Measurements from ENCODE around the gene ATP5PO.

ATP5PO gene

GRCh38 chr21:33899199-33899598 lies 16.4 kb downstream of the ATP5PO start:
- no peak for DNase-seq (ENCODE audit: low spot score)

GRCh38 chr21:33898586-33898985 lies 17.0 kb downstream of the ATP5PO start:
- no peak for DNase-seq (ENCODE audit: low spot score)

- no peak for DNase-seq (ENCODE audit: low spot score)
Measured at GRCh38 chr21:33897739-33898138, 17.9 kb downstream of the ATP5PO start.

- DNase-seq (ENCODE audit: low spot score): no peak
Measured at GRCh38 chr21:33897098-33897497, 18.5 kb downstream of the ATP5PO start.

GRCh38 chr21:33896691-33897090 lies 18.9 kb downstream of the ATP5PO start:
- no peak for DNase-seq (ENCODE audit: low spot score)

- no peak for DNase-seq (ENCODE audit: low spot score)
Measured at GRCh38 chr21:33895356-33895755, 20.2 kb downstream of the ATP5PO start.

- peak; percentile 84 for DNase-seq (ENCODE audit: low spot score)
Measured at GRCh38 chr21:33894736-33895288, 20.8 kb downstream of the ATP5PO start.

- no peak for DNase-seq (ENCODE audit: low spot score)
Measured at GRCh38 chr21:33893917-33894316, 21.7 kb downstream of the ATP5PO start.

- DNase-seq (ENCODE audit: low spot score): no peak
Measured at GRCh38 chr21:33892853-33893252, 22.8 kb downstream of the ATP5PO start.

- no peak for DNase-seq (ENCODE audit: low spot score)
Measured at GRCh38 chr21:33890187-33890586, 25.4 kb downstream of the ATP5PO start.

GRCh38 chr21:33886321-33886720 lies 29.3 kb downstream of the ATP5PO start:
- peak; percentile 23 for DNase-seq (ENCODE audit: low spot score)

- DNase-seq (ENCODE audit: low spot score): no peak
Measured at GRCh38 chr21:33885172-33885514, 30.5 kb downstream of the ATP5PO start.

- DNase-seq (ENCODE audit: low spot score): peak; percentile 76
Measured at GRCh38 chr21:33884376-33885171, 31.0 kb downstream of the ATP5PO start.

GRCh38 chr21:33883118-33883517 lies 32.5 kb downstream of the ATP5PO start:
- no peak for DNase-seq (ENCODE audit: low spot score)

GRCh38 chr21:33881689-33882440 lies 33.7 kb downstream of the ATP5PO start:
- no peak for DNase-seq (ENCODE audit: low spot score)

GRCh38 chr21:33880626-33881025 lies 35.0 kb downstream of the ATP5PO start:
- no peak for DNase-seq (ENCODE audit: low spot score)

- no peak for DNase-seq (ENCODE audit: low spot score)
Measured at GRCh38 chr21:33878824-33879223, 36.8 kb downstream of the ATP5PO start.

- no peak for DNase-seq (ENCODE audit: low spot score)
Measured at GRCh38 chr21:33875026-33875695, 40.4 kb downstream of the ATP5PO start.

- no peak for DNase-seq (ENCODE audit: low spot score)
Measured at GRCh38 chr21:33874161-33874560, 41.4 kb downstream of the ATP5PO start.

- no peak for DNase-seq (ENCODE audit: low spot score)
Measured at GRCh38 chr21:33872881-33873515, 42.6 kb downstream of the ATP5PO start.

- DNase-seq (ENCODE audit: low spot score): no peak
Measured at GRCh38 chr21:33871171-33871570, 44.4 kb downstream of the ATP5PO start.

GRCh38 chr21:33870768-33871167 lies 44.8 kb downstream of the ATP5PO start:
- no peak for DNase-seq (ENCODE audit: low spot score)

Data from cerebellar cortex (tissue), 1 donor.